Transverse colon (tissue), 4 donors: ENCODE results near the gene FBXL15. TPM values are rescaled to one million over a fixed set of nuclear protein-coding genes. Genes with fewer than 3 reads are reported as not detected.

Source experiments
- DNase-seq: peaks from one replicate; pipeline ENCODE4 v3.0.0-alpha.2; 2019
- H3K27ac ChIP-seq, 4 donors: fragments of 200-600 bp; sonication (generic); 2 replicates each; pipeline ENCODE4 v1.5.1; 2016 to 2018; ENCODE audit warnings: inconsistent platforms in 4 of 4
- H3K27me3 ChIP-seq: fragments of 200-600 bp; sonication (generic); 2 replicates; pipeline ENCODE4 v1.5.1; 2017; ENCODE audit warnings: inconsistent platforms
- H3K36me3 ChIP-seq, 4 donors: fragments of 200-600 bp; sonication (generic); 2 replicates each; pipeline ENCODE4 v1.5.1; 2017 to 2019; ENCODE audit warnings: inconsistent platforms in 4 of 4
- H3K4me1 ChIP-seq, 4 donors: fragments of 200-600 bp; sonication (generic); 2 replicates each; pipeline ENCODE4 v1.5.1; 2017 to 2020; ENCODE audit warnings: inconsistent platforms in 4 of 4
- H3K4me3 ChIP-seq, 4 donors: fragments of 200-600 bp; sonication (generic); 1 replicate in 1 of 4; 2 replicates in 3 of 4; pipeline versions ENCODE4 v1.5.1 to v1.6.1; 2017 to 2019; ENCODE audit warnings: inconsistent platforms in 4 of 4
- H3K9me3 ChIP-seq, 2 donors: fragments of 200-600 bp; sonication (generic); 2 replicates each; pipeline ENCODE4 v1.5.1; 2017 to 2019; ENCODE audit warnings: inconsistent platforms in 2 of 2
- EP300 ChIP-seq: sonication (generic); formaldehyde crosslinking; IDR thresholded peaks from one replicate; pipeline ENCODE4 v1.6.1; 2017; ENCODE audit warnings: antibody characterized with exemption, low read depth
- POLR2A ChIP-seq: fragments of 450-650 bp; IDR thresholded peaks from one replicate; pipeline ENCODE4 v1.6.1; 2016; ENCODE audit warnings: antibody characterized with exemption, mild to moderate bottlenecking, moderate library complexity
- POLR2AphosphoS5 ChIP-seq, 3 donors: sonication (generic); formaldehyde crosslinking; IDR thresholded peaks; one replicate each; pipeline ENCODE4 v1.6.1; 2016; ENCODE audit warnings: antibody characterized with exemption in 3 of 3
- WGBS, 2 donors: methylation state at CpG; one replicate each; pipeline ENCODE4 v1.1.5; 2018; ENCODE audit warnings: low coverage in 1 of 2; 5-methylcytosine and 5-hydroxymethylcytosine counted together
- in situ Hi-C, 4 donors: fragments of 200-750 bp; cut with MboI; loops; one replicate each; pipeline versions ENCODE4 v1.15.0 to v1.15.1; 2017; ENCODE audit warnings: low sequenced_read_pairs in 3 of 4, low pct_ligation_motif_present in 1 of 4, low pct_unique_long_range_greater_than_20kb in 1 of 4
- intact Hi-C: fragments of 100-400 bp; cut with DNase I; formaldehyde crosslinking; loops from one replicate; pipeline ENCODE4 v1.15.1; 2023; ENCODE audit warnings: low total_unique reads
- total RNA-seq, 4 donors: library from RNA; depleted of rRNA; stranded (reverse); fragments of >200 nt; gene quantifications; one replicate each; pipeline ENCODE4 v1.1.0, GENCODE V29; 2016
- TF ChIP-seq, protein P1 (sequence below), 5 experiments: fragments of 200-600 bp in 3 of 5; fragments of 450-650 bp in 2 of 5; sonication (generic) in 3 of 5; IDR thresholded peaks; 1 replicate in 2 of 5; 2 replicates in 3 of 5; pipeline ENCODE4 v1.5.1; 2016 to 2017; ENCODE audit warnings: antibody characterized with exemption in 5 of 5, inconsistent platforms in 3 of 5, mild to moderate bottlenecking in 2 of 5, moderate library complexity in 1 of 5

Gene FBXL15, protein sequence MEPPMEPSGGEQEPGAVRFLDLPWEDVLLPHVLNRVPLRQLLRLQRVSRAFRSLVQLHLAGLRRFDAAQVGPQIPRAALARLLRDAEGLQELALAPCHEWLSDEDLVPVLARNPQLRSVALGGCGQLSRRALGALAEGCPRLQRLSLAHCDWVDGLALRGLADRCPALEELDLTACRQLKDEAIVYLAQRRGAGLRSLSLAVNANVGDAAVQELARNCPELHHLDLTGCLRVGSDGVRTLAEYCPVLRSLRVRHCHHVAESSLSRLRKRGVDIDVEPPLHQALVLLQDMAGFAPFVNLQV
- total RNA-seq: 10 to 100 TPM; 16.7 to 56.3 (median 46.0) TPM

DNA sequence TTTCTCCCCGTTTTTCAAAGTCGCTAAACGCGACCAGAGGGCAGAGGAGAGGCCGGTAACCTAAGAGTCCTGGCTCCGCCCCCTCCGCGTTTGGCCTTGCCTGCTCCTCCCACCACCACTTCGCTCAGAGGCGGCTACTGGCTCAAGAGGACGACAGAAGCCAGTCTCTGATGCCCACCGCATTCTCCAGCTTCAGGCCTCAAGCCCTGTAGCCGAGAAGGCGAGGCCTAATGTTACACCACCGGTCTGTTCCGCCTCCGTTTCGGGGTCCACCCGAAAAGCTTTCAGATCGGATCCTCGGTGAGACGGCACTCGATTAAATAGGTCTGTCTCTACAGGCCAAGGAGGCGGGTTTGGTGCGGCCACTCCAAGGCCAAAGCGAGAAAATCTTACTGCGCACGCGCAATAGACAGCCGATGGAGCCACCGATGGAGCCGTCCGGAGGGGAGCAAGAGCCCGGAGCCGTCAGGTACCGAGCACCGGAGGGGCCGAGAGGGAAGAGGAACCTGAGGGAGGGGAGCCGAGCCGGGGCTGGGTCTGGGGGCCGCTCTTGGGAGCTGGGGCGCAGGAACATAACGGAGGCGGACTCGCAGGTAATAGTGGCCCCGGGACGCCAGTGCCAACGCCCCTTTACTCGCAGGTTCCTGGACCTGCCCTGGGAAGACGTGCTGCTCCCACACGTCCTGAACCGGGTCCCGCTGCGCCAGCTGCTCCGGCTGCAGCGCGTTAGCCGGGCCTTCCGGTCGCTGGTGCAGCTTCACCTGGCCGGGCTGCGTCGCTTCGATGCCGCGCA is at the start of gene FBXL15:
Gene FBXL15, plus strand, starts transcription at position 123 of the 793 bp plus-strand sequence. Its CDS starts 294 bp downstream, at position 417.
- Histone ChIP-seq H3K27me3 (peaks cover 32% of the 10 kb centered on the region), H3K4me3 (peak within 1 kb of the TSS; percentile 45 to 77 (median 64)), H3K9me3 (no peaks in the 10 kb centered on the region), H3K27ac (peak within 1 kb of the TSS; percentile 90 to 96 (median 94)), H3K4me1 (peaks cover 26 to 35% (median 32%) of the 10 kb centered on the region in 4 donors), H3K36me3 (peaks cover 0 to 8% (median 0%) of the 10 kb centered on the region in 4 donors)
- intact Hi-C loops: loop anchor here (1.0 kb wide), 1 partner anchor 27 kb away; no protein-coding TSS in a partner anchor
- in situ Hi-C loops: no loop called here
- peak; percentile 98 for DNase-seq
- 1% methylated on average over 59 of the region's 66 CpGs; no CpG with 5 or more reads in 1 of the 2 donors for WGBS, 2 donors
- TF ChIP-seq POLR2AphosphoS5 (IDR thresholded peaks at IDR 0.05) (peak; percentile 11 to 54 (median 50)), EP300 (no peak), POLR2A (peak; percentile 47)
- TF ChIP-seq, protein P1, sequence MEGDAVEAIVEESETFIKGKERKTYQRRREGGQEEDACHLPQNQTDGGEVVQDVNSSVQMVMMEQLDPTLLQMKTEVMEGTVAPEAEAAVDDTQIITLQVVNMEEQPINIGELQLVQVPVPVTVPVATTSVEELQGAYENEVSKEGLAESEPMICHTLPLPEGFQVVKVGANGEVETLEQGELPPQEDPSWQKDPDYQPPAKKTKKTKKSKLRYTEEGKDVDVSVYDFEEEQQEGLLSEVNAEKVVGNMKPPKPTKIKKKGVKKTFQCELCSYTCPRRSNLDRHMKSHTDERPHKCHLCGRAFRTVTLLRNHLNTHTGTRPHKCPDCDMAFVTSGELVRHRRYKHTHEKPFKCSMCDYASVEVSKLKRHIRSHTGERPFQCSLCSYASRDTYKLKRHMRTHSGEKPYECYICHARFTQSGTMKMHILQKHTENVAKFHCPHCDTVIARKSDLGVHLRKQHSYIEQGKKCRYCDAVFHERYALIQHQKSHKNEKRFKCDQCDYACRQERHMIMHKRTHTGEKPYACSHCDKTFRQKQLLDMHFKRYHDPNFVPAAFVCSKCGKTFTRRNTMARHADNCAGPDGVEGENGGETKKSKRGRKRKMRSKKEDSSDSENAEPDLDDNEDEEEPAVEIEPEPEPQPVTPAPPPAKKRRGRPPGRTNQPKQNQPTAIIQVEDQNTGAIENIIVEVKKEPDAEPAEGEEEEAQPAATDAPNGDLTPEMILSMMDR (IDR thresholded peaks at IDR 0.05): no peak

DNA sequence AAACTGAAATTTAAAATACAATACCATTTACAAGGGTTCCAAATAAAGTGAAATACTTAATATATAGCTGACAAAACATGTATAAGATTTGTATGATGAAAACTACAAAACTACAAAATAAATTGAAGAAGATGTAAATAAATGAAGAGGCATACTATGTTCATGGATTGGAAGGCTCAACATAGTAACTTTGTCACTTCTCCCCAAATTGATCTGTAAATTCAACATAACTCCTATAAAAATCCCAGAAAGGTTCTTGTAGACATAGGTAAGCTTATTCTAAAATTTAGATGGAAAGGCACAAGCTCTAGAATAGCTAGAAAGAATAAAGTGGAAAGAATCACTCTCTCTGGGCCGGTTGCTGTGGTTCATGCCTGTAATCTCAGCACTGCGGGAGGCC is 49.3 kb upstream of the FBXL15 start:
- Histone ChIP-seq H3K36me3 (peaks cover 0 to 91% (median 39%) of the 10 kb centered on the region in 4 donors), H3K27ac (no peak overlapping the region), H3K27me3 (no peaks in the 10 kb centered on the region), H3K4me1 (no peaks in the 10 kb centered on the region), H3K4me3 (no peak overlapping the region), H3K9me3 (no peaks in the 10 kb centered on the region)
- DNase-seq: no peak
- 98 to 100% methylated on average over 2 of the region's 2 CpGs for WGBS, 2 donors
- in situ Hi-C loops: no loop called here
- intact Hi-C loops: no loop called here
- no peak for TF ChIP-seq EP300
- TF ChIP-seq POLR2AphosphoS5 (IDR thresholded peaks at IDR 0.05): no peak
- TF ChIP-seq POLR2A: no peak
- TF ChIP-seq, protein P1 (IDR thresholded peaks at IDR 0.05): no peak

DNA sequence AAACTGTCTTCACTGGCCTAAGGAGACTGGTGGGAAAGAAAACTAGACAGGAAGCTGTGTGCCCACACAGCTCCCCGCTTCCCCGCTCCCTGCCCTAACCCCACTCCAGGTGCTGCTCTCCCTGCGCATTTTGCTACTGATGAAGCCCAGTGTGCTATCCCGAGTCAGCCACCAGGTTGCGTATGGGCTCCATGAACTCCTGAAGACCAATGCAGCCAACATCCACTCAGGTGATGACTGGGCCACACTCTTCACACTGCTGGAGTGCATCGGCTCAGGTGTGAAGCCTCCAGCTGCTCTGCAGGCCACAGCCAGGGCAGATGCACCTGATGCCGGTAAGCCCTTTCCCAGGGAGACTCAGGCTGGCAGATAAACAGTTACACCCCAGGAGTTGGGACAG is 45.4 kb upstream of the FBXL15 start:
- no peak for DNase-seq
- WGBS, 2 donors: 91 to 97% methylated on average over 5 to 7 of the region's 7 CpGs
- peaks cover 0 to 81% (median 39%) of the 10 kb centered on the region in 4 donors for H3K36me3 ChIP-seq
- no peak overlapping the region for H3K27ac ChIP-seq
- no peaks in the 10 kb centered on the region for H3K27me3 ChIP-seq
- H3K4me1 ChIP-seq: no peaks in the 10 kb centered on the region
- H3K4me3 ChIP-seq: no peak overlapping the region
- no peaks in the 10 kb centered on the region for H3K9me3 ChIP-seq
- intact Hi-C loops (no loop called here), in situ Hi-C loops (loop anchor here in 1 of 4 donors (25.0 kb wide), 1 partner anchor 212 kb away; no protein-coding TSS in a partner anchor)
- TF ChIP-seq POLR2A (no peak), EP300 (no peak), POLR2AphosphoS5 (IDR thresholded peaks at IDR 0.05) (no peak)
- TF ChIP-seq, protein P1 (IDR thresholded peaks at IDR 0.05): no peak

DNA sequence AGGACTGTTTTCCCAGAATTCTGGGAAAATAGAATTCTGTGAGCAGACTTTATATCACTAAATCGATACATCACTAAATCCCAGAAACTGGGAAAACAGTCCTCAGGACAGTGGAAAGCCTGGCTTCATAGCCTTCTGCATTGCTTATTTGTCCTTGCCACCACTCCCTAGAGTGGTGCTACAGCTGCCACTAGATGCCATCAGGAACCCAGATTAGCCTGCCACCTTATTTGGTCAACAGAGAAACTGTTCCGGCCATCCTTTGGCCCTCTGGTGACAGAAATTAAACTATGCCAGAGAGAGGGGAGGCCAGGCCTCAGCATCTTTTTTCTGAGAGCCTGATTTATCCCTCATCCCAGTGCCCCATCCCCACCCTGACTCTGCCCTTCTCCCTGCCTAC is 44.8 kb upstream of the FBXL15 start:
- WGBS, 2 donors: 67 to 91% methylated on average over 1 to 2 of the region's 2 CpGs
- Histone ChIP-seq H3K36me3 (peaks cover 0 to 81% (median 38%) of the 10 kb centered on the region in 4 donors), H3K4me1 (no peaks in the 10 kb centered on the region), H3K9me3 (no peaks in the 10 kb centered on the region), H3K27ac (no peak overlapping the region), H3K4me3 (no peak overlapping the region), H3K27me3 (no peaks in the 10 kb centered on the region)
- intact Hi-C loops: no loop called here
- TF ChIP-seq, protein P1 (IDR thresholded peaks at IDR 0.05): no peak
- no peak for TF ChIP-seq POLR2A
- TF ChIP-seq EP300: no peak
- TF ChIP-seq POLR2AphosphoS5 (IDR thresholded peaks at IDR 0.05): no peak
- DNase-seq: no peak
- in situ Hi-C loops: loop anchor here in 1 of 4 donors (25.0 kb wide), 1 partner anchor 211 kb away; no protein-coding TSS in a partner anchor
